PC-3 (cell line): ENCODE measurements around the gene APBB2. TPM values are rescaled to one million over a fixed set of nuclear protein-coding genes. Genes with fewer than 3 reads are reported as not detected.

Experiments used
- ATAC-seq: fragments of 200-7000 bp; cut with Tn5 transposase; 2 replicates; pipeline ENCODE4 v1.9.1; 2020; ENCODE audit warnings: mild to moderate bottlenecking, moderate library complexity
- BruUV-seq: library from RNA; stranded (reverse); fragments of 400-500 nt; replicated peaks from 2 replicates; lab custom pipeline; 2021; lab: Mats Ljungman, UMichigan
- CTCF ChIA-PET: fragments of 300-600 bp; sonication (Branson Sonifier 250); formaldehyde crosslinking; loops from one replicate; lab custom pipeline; 2022; ENCODE audit warnings: antibody characterized with exemption; lab: Charles Lee
- POLR2A ChIA-PET: fragments of 300-600 bp; sonication (Branson Sonifier 250); formaldehyde crosslinking; loops from one replicate; lab custom pipeline; 2022; ENCODE audit warnings: antibody characterized with exemption; ENCODE audit not compliant: unreplicated experiment; lab: Charles Lee
- DNase-seq: peaks from one replicate; pipeline ENCODE4 v3.0.0-alpha.2; 2015
- H2AFZ ChIP-seq: fragments of 300-600 bp; sonication (generic); 2 replicates; pipeline ENCODE4 v1.6.0; 2016; ENCODE audit warnings: antibody characterized with exemption, low read length
- H3F3A ChIP-seq: fragments of 300-600 bp; sonication (generic); one replicate; pipeline ENCODE4 v1.6.0; 2017; ENCODE audit warnings: antibody characterized with exemption, low read length, control low read depth, mild to moderate bottlenecking; ENCODE audit not compliant: unreplicated experiment
- H3K27ac ChIP-seq: fragments of 300-600 bp; sonication (generic); 2 replicates; pipeline ENCODE4 v1.5.1; 2016; ENCODE audit warnings: mild to moderate bottlenecking, low read length
- H3K27me3 ChIP-seq: fragments of 300-600 bp; sonication (generic); 2 replicates; pipeline ENCODE4 v1.6.1; 2016; ENCODE audit warnings: low read length, mixed read lengths
- H3K36me3 ChIP-seq: fragments of 300-600 bp; sonication (generic); 2 replicates; pipeline ENCODE4 v1.6.1; 2016; ENCODE audit warnings: low read depth, mixed run types, low read length, mixed read lengths
- H3K4me1 ChIP-seq: fragments of 300-600 bp; sonication (generic); 2 replicates; pipeline ENCODE4 v1.5.1; 2016; ENCODE audit warnings: low read length; ENCODE audit not compliant: insufficient read depth
- H3K4me2 ChIP-seq: fragments of 300-600 bp; sonication (generic); 2 replicates; pipeline ENCODE4 v1.6.0; 2016; ENCODE audit warnings: low read length
- H3K4me3 ChIP-seq: fragments of 300-600 bp; sonication (generic); 2 replicates; pipeline ENCODE4 v1.5.1; 2016; ENCODE audit warnings: mild to moderate bottlenecking, low read length, mixed read lengths
- H3K79me2 ChIP-seq: fragments of 300-600 bp; sonication (generic); 2 replicates; pipeline ENCODE4 v1.6.1; 2017; ENCODE audit warnings: low read length, mixed read lengths
- H3K9ac ChIP-seq: fragments of 300-600 bp; sonication (generic); 2 replicates; pipeline ENCODE4 v1.6.0; 2016; ENCODE audit warnings: mild to moderate bottlenecking, low read length
- H3K9me2 ChIP-seq: fragments of 300-600 bp; sonication (generic); replicated peaks from 2 replicates; pipeline ENCODE4 v1.6.1; 2016; ENCODE audit warnings: mixed run types, low read length, mixed read lengths
- H3K9me3 ChIP-seq: fragments of 300-600 bp; sonication (generic); 2 replicates; pipeline ENCODE4 v1.6.1; 2016; ENCODE audit warnings: low read length, mixed read lengths
- H4K20me1 ChIP-seq: fragments of 300-600 bp; sonication (generic); 2 replicates; pipeline ENCODE4 v1.6.1; 2016; ENCODE audit warnings: low read length, mixed read lengths
- CTCF ChIP-seq: fragments of 300-600 bp; sonication (generic); conservative IDR thresholded peaks from 2 replicates; pipeline ENCODE4 v1.5.1; 2017; ENCODE audit warnings: antibody characterized with exemption, low read depth, mild to moderate bottlenecking, low read length
- EZH2 ChIP-seq: fragments of 300-600 bp; sonication (generic); IDR thresholded peaks from one replicate; pipeline ENCODE4 v1.6.1; 2017; ENCODE audit warnings: antibody characterized with exemption, mild to moderate bottlenecking, low read length; ENCODE audit not compliant: unreplicated experiment
- EZH2phosphoT487 ChIP-seq: fragments of 300-600 bp; sonication (generic); IDR thresholded peaks from 2 replicates; pipeline ENCODE4 v1.6.1; 2018; ENCODE audit warnings: mild to moderate bottlenecking, antibody characterized with exemption, low read length, borderline replicate concordance
- intact Hi-C: fragments of 100-400 bp; cut with micrococcal nuclease; formaldehyde crosslinking; loops from 2 replicates; pipeline ENCODE4 v1.9.0; 2023
- total RNA-seq: library from RNA; depleted of rRNA; stranded (reverse); fragments of >200 nt; gene quantifications from 2 replicates; pipeline ENCODE4 v1.2.3, GENCODE V29; 2014

Gene APBB2
- total RNA-seq, 1 experiment from 2014 or later, result 24.7 TPM

GRCh38 chr4:40924793-40925117 is 289.6 kb downstream of the APBB2 start:
- no peaks in the 10 kb centered on the region for H4K20me1 ChIP-seq
- H3K27ac ChIP-seq, result no peak overlapping the region
- H3K4me2 ChIP-seq, result no peak overlapping the region
- no peaks in the 10 kb centered on the region for H3K27me3 ChIP-seq
- H2AFZ ChIP-seq, result no peak overlapping the region
- H3K4me1 ChIP-seq, result no peaks in the 10 kb centered on the region
- no peak for ATAC-seq
- no peak overlapping the region for H3K4me3 ChIP-seq
- BruUV-seq, result no TSS peak
- no peaks in the 10 kb centered on the region for H3K9me3 ChIP-seq
- no peak for DNase-seq
- POLR2A ChIA-PET, result no interaction called here
- no peaks in the 10 kb centered on the region for H3K79me2 ChIP-seq
- TF ChIP-seq CTCF (no peak), EZH2 (no peak), EZH2phosphoT487 (no peak)
- H3F3A ChIP-seq, result no peaks in the 10 kb centered on the region
- H3K9ac ChIP-seq, result no peak overlapping the region
- intact Hi-C loops, result loop anchor here (2.0 to 5.0 kb wide), 2 partner anchors 16 to 53 kb away; no protein-coding TSS in a partner anchor
- CTCF ChIA-PET, result interaction anchor here (1.1 to 1.4 kb wide), 2 partner anchors 51 to 289 kb away, joined by 3 to 6 read pairs; partner anchors contain the start of gene APBB2
- H3K36me3 ChIP-seq, result no peaks in the 10 kb centered on the region
- H3K9me2 ChIP-seq, result no peaks in the 10 kb centered on the region

- peak overlapping the region; percentile 74 for H2AFZ ChIP-seq
- peak; percentile 59 for DNase-seq
- no peaks in the 10 kb centered on the region for H3K79me2 ChIP-seq
- no peak overlapping the region for H3K4me2 ChIP-seq
- H3K4me1 ChIP-seq, result no peaks in the 10 kb centered on the region
- H4K20me1 ChIP-seq, result no peaks in the 10 kb centered on the region
- no peaks in the 10 kb centered on the region for H3K36me3 ChIP-seq
- BruUV-seq, result no TSS peak
- ATAC-seq, result peak; percentile 73; the same call in 1 of the 2 replicates
- H3K9ac ChIP-seq, result no peak overlapping the region
- H3K27ac ChIP-seq, result no peak overlapping the region
- POLR2A ChIA-PET, result no interaction called here
- H3F3A ChIP-seq, result no peaks in the 10 kb centered on the region
- no peak overlapping the region for H3K4me3 ChIP-seq
- H3K27me3 ChIP-seq, result no peaks in the 10 kb centered on the region
- intact Hi-C loops, result loop anchor here (2.0 kb wide), 1 partner anchor 15 kb away; no protein-coding TSS in a partner anchor
- no peak for TF ChIP-seq EZH2
- TF ChIP-seq EZH2phosphoT487, result no peak
- TF ChIP-seq CTCF, result peak; percentile 81
- no peaks in the 10 kb centered on the region for H3K9me2 ChIP-seq
- H3K9me3 ChIP-seq, result no peaks in the 10 kb centered on the region
- CTCF ChIA-PET, result interaction anchor here (1.1 to 1.4 kb wide), 2 partner anchors 52 to 290 kb away, joined by 3 to 6 read pairs; partner anchors contain the start of gene APBB2
These were observed 290.1 kb downstream of the APBB2 start for GRCh38 chr4:40924096-40924792.
